HG03469 (cell line): ENCODE measurements around the gene PAXX.

Experiments
- ATAC-seq: cut with Tn5 transposase; IDR thresholded peaks from one replicate; pipeline ENCODE4 v1.9.1; 2021; ENCODE audit warnings: mild to moderate bottlenecking, moderate library complexity, moderate number of reproducible peaks; ENCODE audit not compliant: unreplicated experiment

The PAXX gene, protein sequence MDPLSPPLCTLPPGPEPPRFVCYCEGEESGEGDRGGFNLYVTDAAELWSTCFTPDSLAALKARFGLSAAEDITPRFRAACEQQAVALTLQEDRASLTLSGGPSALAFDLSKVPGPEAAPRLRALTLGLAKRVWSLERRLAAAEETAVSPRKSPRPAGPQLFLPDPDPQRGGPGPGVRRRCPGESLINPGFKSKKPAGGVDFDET

DNA sequence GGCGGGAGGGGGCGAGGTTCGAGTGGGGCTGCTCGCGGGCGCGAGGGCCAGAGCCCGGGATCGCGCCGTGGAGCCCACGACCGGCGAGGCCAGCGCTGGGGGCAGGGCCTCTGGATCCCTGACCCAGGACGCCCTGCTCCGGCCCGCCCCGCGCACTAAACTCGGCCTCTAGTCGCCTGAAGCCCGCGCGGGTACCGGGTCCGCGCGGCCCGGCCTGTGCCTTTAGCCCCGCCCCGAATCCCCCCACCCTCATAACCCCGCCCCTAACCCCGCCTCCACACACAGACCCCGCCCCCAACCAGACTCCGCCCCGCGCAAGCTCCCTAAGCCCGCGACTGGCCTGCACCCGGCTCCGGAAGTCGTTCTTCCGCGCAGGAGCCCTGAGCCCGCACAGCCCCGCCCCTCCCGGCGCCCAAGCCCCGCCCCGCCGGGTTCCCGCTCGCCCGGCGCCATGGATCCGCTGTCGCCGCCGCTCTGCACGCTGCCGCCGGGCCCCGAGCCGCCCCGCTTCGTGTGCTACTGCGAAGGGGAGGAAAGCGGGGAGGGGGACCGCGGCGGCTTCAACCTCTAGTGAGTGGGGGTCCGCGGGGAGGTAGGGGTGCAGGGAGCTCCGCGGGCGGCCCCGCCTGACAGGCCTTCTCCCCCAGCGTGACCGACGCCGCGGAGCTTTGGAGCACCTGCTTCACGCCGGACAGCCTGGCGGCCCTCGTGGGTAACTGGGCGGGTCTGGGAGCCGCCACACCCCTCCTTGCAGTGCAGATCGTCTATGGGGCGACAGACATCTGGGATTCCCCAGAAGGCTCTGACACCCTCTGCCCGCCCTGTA is at the start of gene PAXX:
Gene PAXX, plus strand, starts transcription at position 430 of the 826 bp plus-strand sequence. Its CDS starts 22 bp downstream, at position 452.
- peak; percentile 47 for ATAC-seq

DNA sequence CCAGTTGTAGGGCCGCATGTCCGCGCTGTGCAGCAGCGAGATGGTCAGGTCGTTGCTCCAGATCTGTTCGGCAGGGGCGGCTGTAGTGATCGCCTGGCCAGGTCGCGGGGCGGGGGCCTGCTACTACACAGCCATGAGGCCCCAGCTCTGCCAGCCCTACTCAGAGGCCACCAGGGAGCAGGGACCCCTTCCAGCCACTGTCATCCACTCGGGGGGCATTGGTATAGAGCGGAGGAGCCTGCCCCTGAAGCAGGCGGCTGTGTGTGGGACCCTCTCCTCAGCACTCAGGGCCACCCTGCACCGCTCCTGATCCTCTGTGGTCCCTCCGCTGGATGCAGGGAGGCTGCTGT is 49.4 kb upstream of the PAXX start:
- ATAC-seq = no peak

DNA sequence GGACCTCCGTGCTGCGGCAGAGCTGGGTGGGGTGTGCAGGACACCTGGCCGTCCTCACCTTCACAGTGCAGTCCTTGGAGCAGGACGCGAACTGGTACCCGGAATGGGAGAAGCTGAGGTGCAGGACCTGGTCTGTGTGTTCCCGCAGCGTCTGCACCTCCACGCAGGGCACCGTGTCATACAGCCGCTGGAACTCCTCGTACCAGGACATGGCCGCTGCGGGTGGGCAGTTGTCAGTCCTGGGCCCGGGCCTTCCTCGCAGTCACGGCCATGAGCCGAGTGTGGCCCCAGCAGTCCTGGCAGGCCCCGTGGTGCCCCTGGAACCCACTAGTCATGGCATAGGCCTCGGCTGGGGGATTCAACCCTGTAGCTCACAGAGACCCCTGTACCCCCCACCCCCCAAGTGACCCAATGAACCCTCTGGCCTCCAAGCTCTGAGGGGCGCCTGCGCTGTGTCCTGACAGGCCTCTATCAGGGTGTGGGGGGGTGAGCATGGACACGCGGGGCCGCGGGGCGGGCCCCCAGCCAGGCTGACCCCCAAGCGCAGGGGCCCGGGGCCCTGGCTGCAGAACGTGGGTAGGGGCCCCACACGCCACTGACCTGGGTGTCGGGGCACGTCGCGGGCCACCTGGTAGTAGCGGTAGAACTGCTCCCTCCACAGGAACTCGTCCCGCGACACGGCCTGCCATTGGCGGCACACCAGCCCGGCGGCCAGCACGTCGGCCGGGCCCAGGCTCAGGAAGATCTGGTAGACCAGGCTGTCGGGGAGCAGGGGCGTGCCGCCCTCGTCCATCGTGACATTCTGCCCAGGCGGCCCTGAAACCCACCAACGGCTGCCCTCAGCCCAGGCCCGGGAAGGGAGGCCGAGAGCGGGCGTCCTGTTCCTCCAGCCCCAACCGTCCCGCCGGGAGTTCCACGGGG is 48.7 kb upstream of the PAXX start:
- ATAC-seq = peak; percentile 10

GRCh38 chr9:136944212-136944518 is 48.1 kb upstream of the PAXX start:
- ATAC-seq = no peak

GRCh38 chr9:136944519-136945332 is 47.5 kb upstream of the PAXX start, which contains the start of the genes C8G and FBXW5:
C8G (plus strand) TSS chr9:136945243; CDS start chr9:136945321, 78 bp downstream.
FBXW5 (minus strand) TSS chr9:136944738; CDS start chr9:136944083, 655 bp downstream.
- peak; percentile 60 for ATAC-seq

DNA sequence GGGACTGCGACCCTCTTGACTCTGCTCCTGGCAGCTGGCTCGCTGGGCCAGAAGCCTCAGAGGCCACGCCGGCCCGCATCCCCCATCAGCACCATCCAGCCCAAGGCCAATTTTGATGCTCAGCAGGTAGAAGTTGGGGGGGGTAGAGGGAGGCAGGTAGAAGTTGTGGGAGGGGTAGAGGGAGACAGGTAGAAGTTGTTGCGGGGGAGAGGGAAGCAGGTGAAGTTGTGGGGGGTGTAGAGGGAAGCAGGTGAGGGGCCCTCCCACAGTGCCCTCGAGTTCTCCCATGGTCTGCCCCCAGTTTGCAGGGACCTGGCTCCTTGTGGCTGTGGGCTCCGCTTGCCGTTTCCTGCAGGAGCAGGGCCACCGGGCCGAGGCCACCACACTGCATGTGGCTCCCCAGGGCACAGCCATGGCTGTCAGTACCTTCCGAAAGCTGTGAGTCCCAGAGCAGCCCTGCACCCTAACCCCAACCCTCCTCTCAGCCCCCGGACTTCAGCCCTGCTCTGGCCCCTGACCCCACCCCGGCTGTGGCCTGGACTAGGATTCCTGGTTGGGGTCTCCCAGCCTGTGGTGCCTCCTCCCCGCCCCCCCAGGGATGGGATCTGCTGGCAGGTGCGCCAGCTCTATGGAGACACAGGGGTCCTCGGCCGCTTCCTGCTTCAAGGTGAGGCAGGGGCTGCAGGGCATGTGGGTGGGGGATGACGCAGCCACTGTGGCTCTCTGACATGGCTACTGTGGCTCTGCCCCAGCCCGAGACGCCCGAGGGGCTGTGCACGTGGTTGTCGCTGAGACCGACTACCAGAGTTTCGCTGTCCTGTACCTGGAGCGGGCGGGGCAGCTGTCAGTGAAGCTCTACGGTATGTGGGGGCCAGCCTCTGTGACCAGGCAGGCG is 46.6 kb upstream of the PAXX start:
- no peak for ATAC-seq

DNA sequence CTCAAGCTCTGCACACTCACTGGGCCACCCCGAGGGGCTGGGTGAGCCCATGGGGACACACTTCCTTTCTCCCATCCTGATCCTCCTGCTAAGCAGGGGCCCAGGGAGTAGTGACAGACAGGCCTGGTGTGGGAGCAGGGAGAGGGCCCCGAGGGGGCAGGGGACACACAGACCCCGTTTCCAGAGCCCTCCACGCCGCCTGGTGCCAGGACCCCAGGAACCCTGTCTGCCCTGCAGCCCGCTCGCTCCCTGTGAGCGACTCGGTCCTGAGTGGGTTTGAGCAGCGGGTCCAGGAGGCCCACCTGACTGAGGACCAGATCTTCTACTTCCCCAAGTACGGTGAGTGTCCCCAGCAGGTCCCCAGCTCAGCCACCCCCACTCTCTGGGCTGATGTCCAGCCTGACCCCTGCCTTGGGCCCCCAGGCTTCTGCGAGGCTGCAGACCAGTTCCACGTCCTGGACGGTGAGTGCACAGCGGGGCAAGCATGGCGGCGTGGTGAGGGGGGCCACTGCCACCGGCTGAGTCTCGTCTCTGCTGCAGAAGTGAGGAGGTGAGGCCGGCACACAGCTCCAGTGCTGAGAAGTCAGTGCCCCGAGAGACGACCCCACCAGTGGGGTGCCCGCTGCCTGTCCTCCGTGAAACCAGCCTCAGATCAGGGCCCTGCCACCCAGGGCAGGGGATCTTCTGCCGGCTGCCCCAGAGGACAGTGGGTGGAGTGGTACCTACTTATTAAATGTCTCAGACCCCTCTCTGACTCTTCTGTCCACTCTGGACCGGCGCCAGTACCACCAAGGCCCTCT is 45.8 kb upstream of the PAXX start:
- ATAC-seq = no peak

- ATAC-seq = no peak
These were observed 45.0 kb upstream of the PAXX start for GRCh38 chr9:136947028-136947891.

DNA sequence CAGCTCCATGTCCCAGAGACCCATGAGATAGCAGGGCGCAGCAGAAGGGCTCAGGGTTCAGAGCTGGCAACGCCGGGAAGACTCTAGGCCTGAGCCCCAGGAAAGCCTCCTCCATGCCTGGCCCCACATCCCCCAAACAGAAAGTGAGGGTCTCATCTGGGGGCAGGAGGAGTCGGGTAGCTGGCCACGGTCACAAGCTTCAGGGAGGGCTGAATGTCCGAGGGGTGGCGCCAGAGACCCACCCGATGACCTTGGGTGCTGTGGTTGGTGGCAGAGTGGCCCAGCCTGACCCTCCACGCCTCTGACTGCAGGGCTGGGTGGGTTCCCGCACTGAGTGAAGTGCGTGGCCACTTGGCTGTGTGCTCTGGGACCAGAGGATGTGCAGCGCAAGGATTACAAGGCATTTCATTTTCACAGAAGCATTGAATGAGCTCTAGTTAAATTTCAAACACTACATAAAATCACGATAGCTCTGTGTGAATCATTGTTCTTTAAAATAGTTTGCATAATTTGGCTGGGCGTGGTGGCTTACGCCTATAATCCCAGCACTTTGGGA is 44.2 kb upstream of the PAXX start:
- ATAC-seq = no peak

DNA sequence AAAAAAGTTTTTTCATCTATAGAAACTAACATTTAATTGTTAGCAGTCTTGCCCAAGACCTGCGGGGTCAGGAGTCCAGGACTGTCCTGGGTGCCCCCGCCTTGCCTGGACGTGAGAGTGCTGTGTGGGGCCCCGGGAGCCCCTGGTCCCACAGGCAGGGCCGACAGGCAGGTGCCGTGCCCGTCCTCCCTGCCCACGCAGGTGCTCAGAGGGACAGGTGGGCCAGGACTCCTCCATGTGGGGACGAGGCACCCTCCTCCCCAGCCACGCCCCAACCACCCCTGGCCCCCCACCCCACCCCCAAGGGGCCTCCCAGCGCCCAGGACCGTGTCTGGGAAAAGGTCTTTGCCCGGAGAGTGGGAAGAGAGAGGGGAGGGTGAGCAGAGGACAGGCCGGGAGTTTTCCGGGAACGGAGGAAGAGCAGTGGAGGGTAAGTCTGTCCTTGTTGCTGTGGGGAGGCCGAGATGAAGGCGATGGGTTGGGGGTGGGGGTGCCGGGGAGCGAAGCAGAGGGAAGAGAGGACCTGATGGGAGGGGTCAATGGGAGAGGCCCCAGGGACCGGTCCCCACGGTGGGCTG is 42.9 kb upstream of the PAXX start:
- no peak for ATAC-seq

DNA sequence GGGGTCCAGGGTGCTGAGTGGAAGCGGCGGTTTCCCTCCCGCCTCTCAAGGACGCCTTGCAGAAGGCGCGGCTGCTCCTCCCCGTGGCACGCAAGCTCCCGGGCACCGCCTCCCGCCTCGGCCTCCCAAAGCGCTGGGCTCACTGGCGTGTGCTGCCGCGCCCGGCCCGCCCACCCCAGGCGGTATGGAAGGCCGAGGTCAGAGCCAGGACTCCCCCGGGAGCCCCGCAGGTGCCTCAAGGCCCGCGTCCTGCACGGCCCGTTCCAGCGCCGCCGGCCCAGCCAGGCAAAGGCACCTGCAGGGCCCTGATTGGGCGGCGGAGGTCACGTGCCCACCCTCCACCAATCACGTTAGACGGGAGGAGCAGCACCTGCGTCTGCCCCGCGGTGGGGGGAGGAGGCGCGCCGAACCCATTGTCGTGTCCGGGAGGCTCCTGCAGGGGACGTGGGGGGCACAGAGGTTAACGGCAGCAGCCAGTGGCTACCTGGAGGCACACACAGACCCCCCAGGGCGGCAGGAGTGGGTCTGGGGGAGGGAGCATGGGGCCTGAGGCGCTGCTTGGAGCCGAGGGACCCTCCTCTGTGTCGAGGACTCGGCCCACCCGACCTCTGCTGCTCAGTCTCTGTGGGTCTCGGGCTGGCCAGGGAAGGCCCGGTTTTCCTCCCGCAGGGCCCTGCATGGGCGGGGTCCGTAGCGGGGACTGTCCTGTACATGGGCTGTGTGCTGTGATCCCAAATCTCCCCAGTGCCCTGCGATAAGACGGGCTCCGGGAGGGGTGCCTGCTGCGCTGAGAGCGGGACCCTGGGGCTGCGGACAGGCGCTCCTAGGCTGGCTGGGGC is 42.2 kb upstream of the PAXX start:
- ATAC-seq = peak; percentile 64

- ATAC-seq = no peak
These were observed 41.5 kb upstream of the PAXX start for GRCh38 chr9:136950656-136951276.

DNA sequence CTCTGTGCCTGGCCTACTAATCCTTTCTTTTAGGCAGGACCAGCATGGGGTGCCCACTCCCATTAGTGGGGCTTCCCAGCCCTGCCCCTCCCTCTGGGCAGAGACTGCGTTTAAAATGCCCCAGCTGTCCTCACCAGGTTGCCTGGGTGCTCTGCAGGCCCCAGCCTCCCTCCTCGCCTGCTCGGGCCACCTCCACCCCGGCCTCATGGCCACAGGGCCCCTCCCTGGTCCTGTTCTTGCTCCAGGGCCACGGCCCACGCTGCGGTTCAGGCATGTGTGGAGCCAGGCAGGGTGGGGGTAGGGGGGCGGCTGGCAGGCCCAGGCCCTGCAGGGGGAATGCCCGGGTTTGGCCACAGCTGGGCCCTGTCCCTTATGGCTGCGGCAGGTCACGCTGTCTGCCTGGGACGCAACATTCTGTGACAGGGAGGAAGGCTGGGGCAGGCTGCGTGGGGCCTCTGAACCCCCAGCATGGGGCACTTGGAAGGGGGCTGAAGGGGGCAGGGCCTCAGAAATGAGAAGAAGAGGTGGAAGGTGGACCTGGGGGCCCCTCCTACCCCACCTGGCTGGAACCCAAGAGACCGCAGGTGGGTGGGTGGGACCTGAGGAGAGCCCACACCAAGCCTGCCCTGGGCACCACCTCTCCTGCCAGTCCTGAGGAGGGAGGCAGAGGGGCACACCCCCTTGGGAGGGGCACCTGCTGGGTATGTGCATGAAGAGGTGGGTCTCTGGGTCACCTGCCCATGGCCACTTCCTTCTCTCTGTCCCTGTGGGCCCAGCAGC is 40.5 kb upstream of the PAXX start, which contains the start of gene LCN12:
Gene LCN12, plus strand, starts transcription at position 733 of the 780 bp plus-strand sequence. CDS start 55 bp downstream, outside the sequence.
- no peak for ATAC-seq

DNA sequence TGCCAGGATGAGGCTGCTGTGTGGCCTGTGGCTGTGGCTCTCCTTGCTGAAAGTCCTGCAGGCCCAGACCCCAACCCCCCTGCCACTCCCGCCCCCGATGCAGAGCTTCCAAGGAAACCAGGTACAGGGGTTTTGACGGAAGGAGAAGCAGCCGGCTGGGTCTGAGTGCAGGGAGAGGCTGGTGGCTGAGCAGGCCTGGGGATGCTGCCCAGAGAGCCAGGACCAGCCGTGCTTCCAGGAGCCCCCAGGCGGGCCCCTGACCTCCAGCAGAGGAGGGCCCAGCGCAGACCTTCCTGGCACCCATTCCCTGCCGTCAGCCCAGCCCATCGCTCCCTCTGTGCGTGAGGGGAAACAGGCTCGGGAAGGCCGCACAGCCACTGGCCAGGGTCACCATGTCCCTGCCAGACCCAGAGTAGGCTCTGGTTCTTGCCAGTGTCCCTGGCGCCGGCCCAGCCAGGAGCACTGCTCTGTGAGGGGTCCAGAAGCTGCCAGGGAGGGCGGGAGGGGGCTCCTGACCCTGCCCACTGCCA is 39.8 kb upstream of the PAXX start:
- ATAC-seq = no peak
